LNCaP clone FGC (cell line): ENCODE measurements around the gene BRIP1.
"Not testable (repeated sequence)": the region's sequence is repeated elsewhere in the genome, so short reads cannot be mapped to it uniquely, and the experiment has no call there.

Experiments used
- DNase-seq: peaks from one replicate; pipeline ENCODE4 v3.0.0-alpha.2; 2011; ENCODE audit warnings: low read depth
- H3K4me3 ChIP-seq: 2 replicates; pipeline ENCODE4 v1.5.1; 2011; ENCODE audit warnings: mild to moderate bottlenecking, low read depth, low read length, control low read depth
- CTCF ChIP-seq: IDR thresholded peaks from 2 replicates; pipeline ENCODE4 v1.5.1; 2012; ENCODE audit warnings: mild to moderate bottlenecking; ENCODE audit not compliant: control insufficient read depth, insufficient read depth; ENCODE audit errors: extremely low read depth

Gene BRIP1

DNA sequence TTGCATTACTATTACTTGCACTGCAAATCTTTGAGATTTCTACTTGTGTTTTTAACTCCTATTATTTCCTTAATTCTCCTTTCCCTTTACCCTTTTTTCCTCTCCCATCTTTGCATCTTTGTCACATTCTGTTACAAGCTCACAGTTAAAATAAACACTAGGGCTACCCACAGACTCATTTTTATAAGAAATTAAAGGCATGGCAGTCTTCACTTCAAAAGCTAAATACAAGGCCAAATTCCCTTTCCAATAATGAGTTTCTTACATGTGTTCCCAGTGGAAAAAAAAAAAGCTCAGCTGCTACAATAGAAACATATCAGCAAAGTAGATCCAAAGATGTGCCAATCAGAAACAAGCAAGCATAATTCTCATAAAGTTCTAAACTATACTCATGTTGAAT is 3.7 kb upstream of the BRIP1 start:
- TF ChIP-seq CTCF = no peak
- DNase-seq = no peak

DNA sequence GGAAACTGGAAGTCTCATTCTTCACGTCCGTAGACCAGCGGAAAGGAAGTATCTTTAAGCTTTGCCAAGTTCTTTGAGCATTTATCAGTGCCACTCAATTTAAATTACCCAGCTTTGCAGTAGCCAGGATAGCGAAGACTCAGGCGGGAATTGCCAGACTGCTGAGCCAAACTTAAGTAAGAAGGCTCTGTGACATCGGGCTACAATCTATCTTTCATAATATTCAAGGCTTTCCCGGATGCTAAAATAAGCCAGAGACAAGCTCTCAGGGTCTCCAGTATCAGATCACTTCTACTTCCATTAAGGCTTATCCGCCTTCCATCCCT is 436 bp upstream of the BRIP1 start:
- H3K4me3 ChIP-seq = peak overlapping the region; percentile 81
- no peak for TF ChIP-seq CTCF
- no peak for DNase-seq

More for the DNA sequence above, 3.7 kb upstream of the BRIP1 start:
- H3K4me3 ChIP-seq = no peak overlapping the region

GRCh38 chr17:61862105-61862574 is 1.2 kb downstream of the BRIP1 start:
- H3K4me3 ChIP-seq = peak overlapping the region; percentile 81
- DNase-seq = no peak
- no peak for TF ChIP-seq CTCF

GRCh38 chr17:61860397-61860796 is 2.9 kb downstream of the BRIP1 start:
- H3K4me3 ChIP-seq = not testable (repeated sequence)

GRCh38 chr17:61856035-61856434 is 7.3 kb downstream of the BRIP1 start:
- no peak for TF ChIP-seq CTCF
- H3K4me3 ChIP-seq = no peak overlapping the region
- no peak for DNase-seq

More at GRCh38 chr17:61860397-61860796, 2.9 kb downstream of the BRIP1 start:
- DNase-seq = not testable (repeated sequence)

GRCh38 chr17:61852857-61853256 is 10.5 kb downstream of the BRIP1 start:
- DNase-seq = no peak
- no peak overlapping the region for H3K4me3 ChIP-seq
- no peak for TF ChIP-seq CTCF

DNA sequence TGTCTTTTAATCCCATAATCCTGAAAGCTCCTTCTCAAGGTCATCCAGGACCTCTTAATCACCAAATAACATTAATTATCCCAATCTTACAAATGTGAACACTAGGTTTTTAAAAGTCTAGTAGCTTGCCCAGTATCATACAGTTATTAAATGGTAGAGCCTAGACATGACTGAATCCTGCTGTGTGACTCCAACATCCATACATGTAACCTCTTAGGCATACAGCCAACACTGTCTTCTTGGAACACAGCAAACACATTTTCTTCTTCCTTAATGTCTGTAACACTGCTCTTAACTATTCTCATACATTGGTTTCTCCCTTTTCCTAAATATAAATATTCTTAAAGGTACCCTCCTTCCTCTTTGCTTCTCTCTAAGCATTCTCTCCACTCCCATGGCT is 13.7 kb downstream of the BRIP1 start:
- no peak for TF ChIP-seq CTCF

More for the DNA sequence above, 13.7 kb downstream of the BRIP1 start:
- no peak overlapping the region for H3K4me3 ChIP-seq
- DNase-seq = peak; percentile 22
